ENCODE results near the gene CA6.

CA6 gene

DNA sequence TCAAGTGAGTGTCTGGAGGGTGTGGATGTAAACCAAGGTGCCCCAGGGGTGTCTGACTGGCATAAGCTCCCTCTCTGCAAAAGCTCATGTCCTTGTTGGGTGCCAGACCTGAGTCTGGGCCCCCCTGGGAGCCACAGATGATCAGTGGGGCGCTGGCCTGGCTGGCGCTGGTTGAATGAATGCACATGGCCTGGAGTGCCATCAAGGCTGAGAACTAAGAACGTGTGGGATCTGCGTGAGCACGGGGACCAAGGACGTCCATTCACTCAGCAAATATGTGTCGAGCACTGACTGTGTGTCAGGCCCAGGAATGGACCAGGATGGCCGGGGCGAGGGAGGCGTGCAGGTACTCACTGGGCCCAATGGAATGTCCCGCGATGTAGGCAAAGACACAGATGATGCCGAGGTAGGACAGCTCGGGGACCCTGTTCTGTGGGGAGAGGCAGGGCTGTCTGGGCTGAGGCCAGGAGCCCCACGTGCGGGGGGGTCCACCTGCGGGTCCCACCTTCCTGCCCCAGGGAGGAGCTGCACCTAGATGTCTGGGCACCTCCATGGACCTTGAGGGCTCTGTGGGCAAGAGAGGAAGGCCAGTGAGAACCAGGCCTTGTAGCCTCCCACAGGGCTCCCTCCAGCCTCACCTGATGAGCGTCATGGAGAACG, 61.4 kb downstream of the CA6 start:
- DNase-seq (ENCODE audit: low read depth): no peak
- TF ChIP-seq, protein P1, sequence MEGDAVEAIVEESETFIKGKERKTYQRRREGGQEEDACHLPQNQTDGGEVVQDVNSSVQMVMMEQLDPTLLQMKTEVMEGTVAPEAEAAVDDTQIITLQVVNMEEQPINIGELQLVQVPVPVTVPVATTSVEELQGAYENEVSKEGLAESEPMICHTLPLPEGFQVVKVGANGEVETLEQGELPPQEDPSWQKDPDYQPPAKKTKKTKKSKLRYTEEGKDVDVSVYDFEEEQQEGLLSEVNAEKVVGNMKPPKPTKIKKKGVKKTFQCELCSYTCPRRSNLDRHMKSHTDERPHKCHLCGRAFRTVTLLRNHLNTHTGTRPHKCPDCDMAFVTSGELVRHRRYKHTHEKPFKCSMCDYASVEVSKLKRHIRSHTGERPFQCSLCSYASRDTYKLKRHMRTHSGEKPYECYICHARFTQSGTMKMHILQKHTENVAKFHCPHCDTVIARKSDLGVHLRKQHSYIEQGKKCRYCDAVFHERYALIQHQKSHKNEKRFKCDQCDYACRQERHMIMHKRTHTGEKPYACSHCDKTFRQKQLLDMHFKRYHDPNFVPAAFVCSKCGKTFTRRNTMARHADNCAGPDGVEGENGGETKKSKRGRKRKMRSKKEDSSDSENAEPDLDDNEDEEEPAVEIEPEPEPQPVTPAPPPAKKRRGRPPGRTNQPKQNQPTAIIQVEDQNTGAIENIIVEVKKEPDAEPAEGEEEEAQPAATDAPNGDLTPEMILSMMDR (IDR thresholded peaks at IDR 0.05; ENCODE audit: low read depth, low read length, missing control alignments): no peak
- H3K4me3 ChIP-seq (ENCODE audit: low read depth, low read length): no peak overlapping the region
- in situ Hi-C loops (cut with HindIII; ENCODE audit: low sequenced_read_pairs): no loop called here

DNA sequence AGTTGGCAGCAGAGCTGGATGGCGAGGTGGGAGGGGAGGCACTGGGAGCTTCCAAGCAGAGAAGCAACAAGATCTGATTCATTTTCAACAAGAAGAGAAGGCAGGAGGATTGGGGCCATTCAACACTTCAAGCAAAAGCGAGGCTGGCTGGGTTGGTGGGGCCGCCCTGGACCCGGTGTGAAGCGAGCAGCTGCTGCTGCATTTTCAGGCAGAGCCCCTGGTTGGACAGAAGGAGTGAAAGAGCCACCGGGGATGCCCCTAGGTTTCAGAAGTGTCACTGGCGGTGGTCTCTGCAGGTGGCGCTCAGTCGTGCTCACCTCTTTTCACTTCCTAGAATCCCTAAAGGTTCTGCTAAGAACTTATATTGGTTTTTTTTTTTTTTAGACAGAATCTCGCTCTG, 62.6 kb downstream of the CA6 start:
- in situ Hi-C loops (cut with HindIII; ENCODE audit: low sequenced_read_pairs): no loop called here
- TF ChIP-seq, protein P1 (IDR thresholded peaks at IDR 0.05; ENCODE audit: low read depth, low read length, missing control alignments): no peak
- no peak for DNase-seq (ENCODE audit: low read depth)
- no peak overlapping the region for H3K4me3 ChIP-seq (ENCODE audit: low read depth, low read length)

DNA sequence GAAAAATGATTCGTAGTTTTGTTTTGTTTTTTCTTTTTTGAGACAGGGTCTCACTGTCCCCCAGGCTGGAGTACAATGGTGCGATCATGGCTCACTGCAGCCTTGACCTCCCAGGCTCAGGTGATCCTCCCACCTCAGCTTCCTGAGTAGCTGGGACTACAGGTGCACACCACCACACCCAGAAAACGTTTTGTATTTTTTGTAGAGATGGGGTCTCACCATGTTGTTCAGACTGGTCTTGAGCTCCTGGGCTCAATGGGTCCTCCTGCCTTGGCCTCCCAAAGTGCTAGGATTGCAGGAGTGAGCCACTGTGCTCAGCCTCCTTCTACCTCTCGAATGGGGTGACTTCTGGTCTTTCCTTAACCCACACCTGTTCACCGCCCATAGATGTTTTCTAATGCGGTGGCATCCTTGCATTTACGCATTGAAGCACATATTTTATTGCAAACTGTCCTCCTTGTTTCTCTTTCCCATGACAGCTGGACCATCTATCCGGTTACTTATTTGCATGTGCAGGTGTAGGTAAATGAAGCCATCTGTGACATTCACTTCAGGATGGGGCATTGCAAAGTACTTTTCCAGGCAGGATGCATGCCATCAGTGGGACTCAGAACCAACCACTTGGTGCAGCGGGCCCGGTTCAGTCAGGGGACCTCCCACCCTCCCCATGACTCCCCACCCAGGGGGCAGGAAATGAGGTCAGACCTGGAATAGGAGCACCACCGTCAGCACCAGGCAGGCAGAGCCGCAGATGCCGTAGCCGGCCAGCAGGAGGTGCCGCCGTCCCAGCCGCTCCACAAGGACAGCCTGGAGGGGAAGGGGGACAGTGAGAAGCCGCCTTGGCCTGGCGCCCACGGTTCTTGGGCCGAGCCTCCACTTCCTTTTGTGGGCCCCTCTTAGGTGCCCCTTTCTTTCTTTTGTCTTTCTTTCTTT, 64.0 kb downstream of the CA6 start:
- in situ Hi-C loops (cut with HindIII; ENCODE audit: low sequenced_read_pairs): no loop called here
- DNase-seq (ENCODE audit: low read depth): no peak
- no peak overlapping the region for H3K4me3 ChIP-seq (ENCODE audit: low read depth, low read length)
- TF ChIP-seq, protein P1 (IDR thresholded peaks at IDR 0.05; ENCODE audit: low read depth, low read length, missing control alignments): peak; percentile 62

DNA sequence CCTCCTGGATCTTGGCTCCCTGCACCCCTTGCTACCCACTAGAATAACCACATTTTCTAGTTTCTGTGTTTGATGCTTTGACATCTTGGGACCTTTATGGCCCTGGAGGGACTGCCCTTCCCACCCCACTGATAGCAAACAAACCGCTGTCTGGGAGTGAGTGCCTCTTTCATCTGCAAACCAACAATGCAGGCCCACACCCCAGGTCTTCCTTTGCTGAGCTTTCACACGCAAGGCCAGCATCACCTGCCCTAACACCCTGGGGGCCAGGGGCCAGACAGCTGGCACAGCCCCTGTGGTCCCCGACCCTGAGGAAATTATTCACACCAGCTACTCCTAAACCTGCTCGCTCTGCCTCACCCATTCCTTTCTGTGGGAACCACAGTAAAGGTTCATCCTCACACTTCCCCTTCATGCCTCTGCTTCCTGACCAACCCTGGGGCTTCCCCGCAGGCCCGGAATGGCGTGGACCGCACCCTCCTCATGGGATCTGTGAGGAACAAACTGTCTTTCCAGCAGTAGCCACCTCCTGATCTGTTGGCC, 65.2 kb downstream of the CA6 start:
- no peak for DNase-seq (ENCODE audit: low read depth)
- in situ Hi-C loops (cut with HindIII; ENCODE audit: low sequenced_read_pairs): no loop called here
- H3K4me3 ChIP-seq (ENCODE audit: low read depth, low read length): no peak overlapping the region
- TF ChIP-seq, protein P1 (IDR thresholded peaks at IDR 0.05; ENCODE audit: low read depth, low read length, missing control alignments): no peak

DNA sequence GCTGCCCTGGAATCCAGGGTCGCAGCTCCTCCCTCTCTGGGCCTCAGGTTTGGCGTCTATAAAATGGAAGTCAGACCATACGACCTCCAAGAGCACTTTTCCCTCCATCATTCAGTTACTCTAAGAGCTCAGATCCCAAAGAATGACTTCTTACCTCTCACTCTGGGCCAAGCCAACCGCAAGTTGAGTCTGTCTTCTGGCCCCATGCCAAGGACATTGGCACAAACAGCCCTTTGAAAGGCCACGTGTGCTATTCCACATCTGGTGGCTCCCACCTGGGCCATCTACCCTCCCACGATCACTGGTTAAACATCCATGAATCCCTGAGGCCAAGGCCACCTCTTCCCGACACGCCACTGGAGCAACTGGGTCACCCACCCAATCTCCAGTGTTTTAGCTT, 68.2 kb downstream of the CA6 start:
- no peak overlapping the region for H3K4me3 ChIP-seq (ENCODE audit: low read depth, low read length)
- no peak for DNase-seq (ENCODE audit: low read depth)
- TF ChIP-seq, protein P1 (IDR thresholded peaks at IDR 0.05; ENCODE audit: low read depth, low read length, missing control alignments): no peak
- in situ Hi-C loops (cut with HindIII; ENCODE audit: low sequenced_read_pairs): no loop called here

DNA sequence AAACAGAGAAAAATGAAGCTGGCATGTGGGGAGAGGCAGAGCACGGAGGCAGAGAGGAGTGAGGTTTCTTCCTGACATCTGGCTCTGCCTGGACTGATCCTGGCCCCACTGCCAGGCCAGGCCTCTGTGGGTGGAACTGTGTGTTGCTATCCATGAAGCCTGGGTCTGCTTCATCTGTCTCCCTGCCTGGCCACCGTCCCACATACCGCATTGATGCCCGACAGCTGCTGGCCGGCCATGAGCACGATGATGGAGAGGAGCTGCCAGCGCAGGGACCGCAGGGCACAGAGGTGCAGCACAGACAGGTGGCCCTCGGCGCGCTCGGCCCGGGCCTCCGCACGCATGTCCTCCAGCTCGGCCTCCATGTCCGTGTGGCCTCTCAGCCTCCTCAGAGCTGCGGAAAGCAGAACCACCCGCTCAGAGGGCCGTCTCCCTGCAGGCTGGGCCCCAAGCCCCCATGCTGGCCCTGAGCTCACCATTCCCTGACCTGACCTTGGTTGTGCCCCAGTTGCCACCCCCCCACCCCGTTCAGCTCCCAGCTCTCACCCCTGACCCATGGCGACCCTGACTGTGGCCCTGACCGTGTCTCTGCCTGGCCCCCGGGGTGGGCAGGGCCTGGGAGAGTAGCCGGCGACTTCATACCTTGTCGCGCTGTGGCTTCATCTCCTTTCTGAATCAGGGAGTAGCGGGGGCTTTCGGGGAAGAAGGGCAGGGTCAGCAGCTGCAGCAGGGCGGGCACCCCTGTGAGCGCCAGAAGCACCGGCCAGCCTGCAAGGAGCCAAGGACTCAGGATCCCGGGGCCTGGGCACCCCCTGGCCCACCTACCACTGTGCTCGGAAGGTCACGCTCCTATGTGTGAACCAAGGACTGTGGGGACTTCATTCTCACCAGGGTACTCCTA, 69.1 kb downstream of the CA6 start:
- no peak overlapping the region for H3K4me3 ChIP-seq (ENCODE audit: low read depth, low read length)
- TF ChIP-seq, protein P1 (IDR thresholded peaks at IDR 0.05; ENCODE audit: low read depth, low read length, missing control alignments): no peak
- in situ Hi-C loops (cut with HindIII; ENCODE audit: low sequenced_read_pairs): no loop called here
- DNase-seq (ENCODE audit: low read depth): no peak

All from astrocyte of the cerebellum (primary cell).